SK-N-SH (cell line): ENCODE measurements around the gene ATG7. TPM values are rescaled to one million over a fixed set of nuclear protein-coding genes. Genes with fewer than 3 reads are reported as not detected.

Source experiments
- CTCF ChIA-PET: fragments of 300-600, 350-600 bp; formaldehyde crosslinking; extraction: SDS; loops from one replicate; lab custom pipeline; 2021; lab: Yijun Ruan, JAX
- POLR2A ChIA-PET: fragments of 350-600 bp; sonication (Branson Sonifier 250); formaldehyde crosslinking; extraction: SDS; loops from one replicate; lab custom pipeline; 2020; ENCODE audit warnings: antibody characterized with exemption, inconsistent platforms; lab: Yijun Ruan, JAX
- DNase-seq: peaks from one replicate; pipeline ENCODE4 v3.0.0; 2012
- H2AFZ ChIP-seq: fragments of 200-600 bp; sonication (generic); 2 replicates; pipeline ENCODE4 v1.8.1; 2016; ENCODE audit warnings: antibody characterized with exemption, mild to moderate bottlenecking, low read depth
- H3F3A ChIP-seq: fragments of 200-600 bp; sonication (generic); replicated peaks from 2 replicates; pipeline ENCODE3; 2016; ENCODE audit warnings: antibody characterized with exemption, mild to moderate bottlenecking; ENCODE audit not compliant: insufficient read depth
- H3K27ac ChIP-seq, 2 experiments: fragments of 200-500 bp in 1 of 2; fragments of 200-600 bp in 1 of 2; sonication (Bioruptor generic) in 1 of 2; sonication (generic), shearing (Covaris generic) in 1 of 2; 2 replicates each; pipeline versions ENCODE4 v1.5.1 to v1.6.1; 2014 to 2016; ENCODE audit warnings: low read depth in 2 of 2, inconsistent platforms in 1 of 2, low read length in 1 of 2, mild to moderate bottlenecking in 1 of 2, mixed read lengths in 1 of 2
- H3K27me3 ChIP-seq: fragments of 200-600 bp; sonication (generic), shearing (Covaris generic); 2 replicates; pipeline ENCODE4 v1.6.1; 2016; ENCODE audit warnings: mixed run types; ENCODE audit not compliant: insufficient read depth
- H3K36me3 ChIP-seq, 2 experiments: fragments of 200-500 bp in 1 of 2; fragments of 200-600 bp in 1 of 2; sonication (Bioruptor generic) in 1 of 2; sonication (generic) in 1 of 2; replicated peaks in 1 of 2; 2 replicates each; pipeline versions ENCODE3 to v1.5.1; 2014 to 2016; ENCODE audit warnings: low read length in 1 of 2, mild to moderate bottlenecking in 1 of 2; ENCODE audit not compliant: insufficient read depth in 2 of 2, control insufficient read depth in 1 of 2
- H3K4me1 ChIP-seq, 2 experiments: fragments of 200-500 bp in 1 of 2; fragments of 200-600 bp in 1 of 2; sonication (Bioruptor generic) in 1 of 2; sonication (generic), shearing (Covaris generic) in 1 of 2; 2 replicates each; pipeline versions ENCODE4 v1.5.1 to v1.6.1; 2014 to 2016; ENCODE audit warnings: low read depth in 1 of 2, low read length in 1 of 2, mixed run types in 1 of 2; ENCODE audit not compliant: insufficient read depth in 2 of 2, control insufficient read depth in 1 of 2
- H3K4me2 ChIP-seq: fragments of 200-600 bp; sonication (generic), shearing (Covaris generic); 2 replicates; pipeline ENCODE4 v1.6.1; 2017; ENCODE audit warnings: mixed run types
- H3K4me3 ChIP-seq, 2 experiments: fragments of 200-500 bp in 1 of 2; fragments of 200-600 bp in 1 of 2; sonication (Bioruptor generic) in 1 of 2; sonication (generic), shearing (Covaris generic) in 1 of 2; 2 replicates each; pipeline versions ENCODE4 v1.5.1 to v1.8.1; 2014 to 2016; ENCODE audit warnings: low read depth in 2 of 2, inconsistent platforms in 1 of 2, low read length in 1 of 2, mild to moderate bottlenecking in 1 of 2, mixed read lengths in 1 of 2, moderate library complexity in 1 of 2
- H3K79me2 ChIP-seq: fragments of 200-600 bp; sonication (generic); 2 replicates; pipeline ENCODE4 v1.8.1; 2017; ENCODE audit warnings: mild to moderate bottlenecking; ENCODE audit not compliant: insufficient read depth
- H3K9ac ChIP-seq: fragments of 200-600 bp; sonication (generic); 2 replicates; pipeline ENCODE4 v1.6.1; 2017; ENCODE audit warnings: mixed run types
- H3K9me2 ChIP-seq: fragments of 200-600 bp; sonication (generic); 2 replicates; pipeline ENCODE4 v1.6.1; 2017; ENCODE audit warnings: mixed run types
- H3K9me3 ChIP-seq: fragments of 200-600 bp; sonication (generic); 2 replicates; pipeline ENCODE4 v1.6.1; 2017; ENCODE audit warnings: mixed run types, mild to moderate bottlenecking, moderate library complexity
- H4K20me1 ChIP-seq: fragments of 200-600 bp; sonication (generic); 2 replicates; pipeline ENCODE4 v1.6.1; 2017; ENCODE audit warnings: mild to moderate bottlenecking, mixed run types; ENCODE audit not compliant: insufficient read depth
- EP300 ChIP-seq, 2 experiments: IDR thresholded peaks; 2 replicates each; pipeline versions ENCODE4 v1.4.0 to v1.6.1; 2012; ENCODE audit warnings: borderline replicate concordance in 1 of 2, low read depth in 1 of 2, low read length in 1 of 2
- EZH2phosphoT487 ChIP-seq: fragments of 200-600 bp; sonication (generic); IDR thresholded peaks from 2 replicates; pipeline ENCODE4 v1.6.1; 2017; ENCODE audit warnings: low read depth, mixed run types, mild to moderate bottlenecking, antibody characterized with exemption, moderate library complexity, borderline replicate concordance
- FOSL2 ChIP-seq: IDR thresholded peaks from 2 replicates; pipeline ENCODE4 v1.4.0; 2012; ENCODE audit warnings: low read depth, mild to moderate bottlenecking, moderate library complexity, borderline replicate concordance
- FOXJ3 ChIP-seq: sonication (generic); formaldehyde crosslinking; IDR thresholded peaks from 2 replicates; pipeline ENCODE4 v1.5.1; 2020; ENCODE audit warnings: mild to moderate bottlenecking, missing genetic modification reagents
- FOXM1 ChIP-seq: IDR thresholded peaks from 2 replicates; pipeline ENCODE4 v1.4.0; 2012; ENCODE audit warnings: low read depth, mild to moderate bottlenecking
- GABPA ChIP-seq: IDR thresholded peaks from 2 replicates; pipeline ENCODE4 v1.4.0; 2012; ENCODE audit warnings: low read depth, mild to moderate bottlenecking
- GATA2 ChIP-seq: sonication (generic); formaldehyde crosslinking; IDR thresholded peaks from 2 replicates; pipeline ENCODE4 v1.5.0; 2020; ENCODE audit warnings: mild to moderate bottlenecking, missing genetic modification reagents
- MAX ChIP-seq: IDR thresholded peaks from 2 replicates; pipeline ENCODE4 v1.4.0; 2012; ENCODE audit warnings: low read depth
- MXI1 ChIP-seq: IDR thresholded peaks from 2 replicates; pipeline ENCODE4 v1.6.1; 2012; ENCODE audit warnings: mild to moderate bottlenecking, low read depth, low read length, improper control_type of control experiment
- NFIC ChIP-seq: IDR thresholded peaks from 2 replicates; pipeline ENCODE4 v1.4.0; 2012; ENCODE audit warnings: borderline replicate concordance
- NRF1 ChIP-seq: IDR thresholded peaks from 2 replicates; pipeline ENCODE4 v1.6.1; 2012; ENCODE audit warnings: low read depth, mild to moderate bottlenecking, low read length
- RAD21 ChIP-seq: IDR thresholded peaks from 2 replicates; pipeline ENCODE4 v1.6.1; 2012; ENCODE audit warnings: mild to moderate bottlenecking, low read length
- RCOR1 ChIP-seq: fragments of 150-350 bp; IDR thresholded peaks from 2 replicates; pipeline ENCODE4 v1.6.1; 2017; ENCODE audit warnings: antibody characterized with exemption, low read length
- RFX5 ChIP-seq: IDR thresholded peaks from 2 replicates; pipeline ENCODE4 v1.6.1; 2012; ENCODE audit warnings: mild to moderate bottlenecking, improper control_type of control experiment, low read length
- RXRA ChIP-seq: IDR thresholded peaks from 2 replicates; pipeline ENCODE4 v1.4.0; 2012; ENCODE audit warnings: low read depth, mild to moderate bottlenecking, borderline replicate concordance
- TEAD4 ChIP-seq: IDR thresholded peaks from 2 replicates; pipeline ENCODE4 v1.4.0; 2012; ENCODE audit warnings: mild to moderate bottlenecking, borderline replicate concordance; ENCODE audit not compliant: insufficient read depth
- USF2 ChIP-seq: fragments of 150-350 bp; IDR thresholded peaks from 2 replicates; pipeline ENCODE4 v1.6.1; 2017; ENCODE audit warnings: antibody characterized with exemption, low read length, low read depth, borderline replicate concordance
- YY1 ChIP-seq: IDR thresholded peaks from 2 replicates; pipeline ENCODE4 v1.4.0; 2012; ENCODE audit warnings: low read depth, mild to moderate bottlenecking
- WGBS: methylation state at CpG from one replicate; pipeline ENCODE4 v1.1.6; 2017; ENCODE audit warnings: low lambda C conversion rate; 5-methylcytosine and 5-hydroxymethylcytosine counted together
- polyA plus RNA-seq, 3 experiments: library from polyadenylated mRNA; depleted of rRNA; stranded (reverse); fragments of >200 nt; gene quantifications; 2 replicates each; pipeline ENCODE4 v1.2.3, GENCODE V29; 2012
- TF ChIP-seq, protein P1 (sequence below): IDR thresholded peaks from 2 replicates; pipeline ENCODE4; 2012
- TF ChIP-seq, protein P2 (sequence below): fragments of 200-600 bp; sonication (generic); IDR thresholded peaks from 2 replicates; pipeline ENCODE4 v1.6.1; 2017; ENCODE audit warnings: antibody characterized with exemption, mild to moderate bottlenecking, moderate library complexity

The ATG7 gene
- polyA plus RNA-seq, 1 of the 3 experiments (the other 2 are of a cell fraction), result 29.5 TPM

GRCh38 chr3:11239796-11240195 is 32.4 kb upstream of the ATG7 start:
- Histone ChIP-seq H3K4me3 (no peak overlapping the region), H3K27ac (peak overlapping the region in 1 of 2 experiments; percentile 98; a peak in 2 of 4 replicates), H3K27me3 (no peaks in the 10 kb centered on the region), H3K36me3 (peaks cover 0 to 19% of the 10 kb centered on the region in 2 experiments), H4K20me1 (no peaks in the 10 kb centered on the region; the same call in 1 of the 2 replicates), H3F3A (peaks cover 40% of the 10 kb centered on the region), H3K79me2 (peaks cover 74% of the 10 kb centered on the region), H3K9me2 (no peaks in the 10 kb centered on the region), H3K9ac (no peak overlapping the region), H2AFZ (no peak overlapping the region), H3K4me2 (no peak overlapping the region)
- ChIA-PET POLR2A (interaction anchor here (0.6 kb wide), 1 partner anchor 20 kb away, joined by 3 read pairs; no protein-coding TSS in a partner anchor), CTCF (interaction anchor here (1.1 to 2.5 kb wide), 2 partner anchors 44 to 95 kb away, joined by 4 to 8 read pairs; no protein-coding TSS in a partner anchor)
- DNase-seq, result no peak
- TF ChIP-seq NRF1 (no peak), FOXM1 (no peak), FOXJ3 (CRISPR knock-in tag) (no peak), FOSL2 (no peak), EP300 (IDR thresholded peaks at IDR 0.05; ENCODE audit: borderline replicate concordance in 1 of 2, low read depth in 1 of 2, low read length in 1 of 2) (no peak), EZH2phosphoT487 (no peak), TEAD4 (no peak), USF2 (no peak), RXRA (no peak), GABPA (no peak), GATA2 (no peak), NFIC (no peak), RAD21 (no peak), RCOR1 (no peak), MAX (no peak), RFX5 (no peak), MXI1 (no peak), YY1 (no peak)
- TF ChIP-seq, protein P1, sequence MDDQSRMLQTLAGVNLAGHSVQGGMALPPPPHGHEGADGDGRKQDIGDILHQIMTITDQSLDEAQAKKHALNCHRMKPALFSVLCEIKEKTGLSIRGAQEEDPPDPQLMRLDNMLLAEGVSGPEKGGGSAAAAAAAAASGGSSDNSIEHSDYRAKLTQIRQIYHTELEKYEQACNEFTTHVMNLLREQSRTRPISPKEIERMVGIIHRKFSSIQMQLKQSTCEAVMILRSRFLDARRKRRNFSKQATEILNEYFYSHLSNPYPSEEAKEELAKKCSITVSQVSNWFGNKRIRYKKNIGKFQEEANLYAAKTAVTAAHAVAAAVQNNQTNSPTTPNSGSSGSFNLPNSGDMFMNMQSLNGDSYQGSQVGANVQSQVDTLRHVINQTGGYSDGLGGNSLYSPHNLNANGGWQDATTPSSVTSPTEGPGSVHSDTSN, result no peak
- TF ChIP-seq, protein P2, sequence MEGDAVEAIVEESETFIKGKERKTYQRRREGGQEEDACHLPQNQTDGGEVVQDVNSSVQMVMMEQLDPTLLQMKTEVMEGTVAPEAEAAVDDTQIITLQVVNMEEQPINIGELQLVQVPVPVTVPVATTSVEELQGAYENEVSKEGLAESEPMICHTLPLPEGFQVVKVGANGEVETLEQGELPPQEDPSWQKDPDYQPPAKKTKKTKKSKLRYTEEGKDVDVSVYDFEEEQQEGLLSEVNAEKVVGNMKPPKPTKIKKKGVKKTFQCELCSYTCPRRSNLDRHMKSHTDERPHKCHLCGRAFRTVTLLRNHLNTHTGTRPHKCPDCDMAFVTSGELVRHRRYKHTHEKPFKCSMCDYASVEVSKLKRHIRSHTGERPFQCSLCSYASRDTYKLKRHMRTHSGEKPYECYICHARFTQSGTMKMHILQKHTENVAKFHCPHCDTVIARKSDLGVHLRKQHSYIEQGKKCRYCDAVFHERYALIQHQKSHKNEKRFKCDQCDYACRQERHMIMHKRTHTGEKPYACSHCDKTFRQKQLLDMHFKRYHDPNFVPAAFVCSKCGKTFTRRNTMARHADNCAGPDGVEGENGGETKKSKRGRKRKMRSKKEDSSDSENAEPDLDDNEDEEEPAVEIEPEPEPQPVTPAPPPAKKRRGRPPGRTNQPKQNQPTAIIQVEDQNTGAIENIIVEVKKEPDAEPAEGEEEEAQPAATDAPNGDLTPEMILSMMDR, result no peak
- TF ChIP-seq, all 33 proteins: peak for 0
- Histone ChIP-seq H3K9me3 (peaks cover 7% of the 10 kb centered on the region; the same call in 1 of the 2 replicates), H3K4me1 (peaks cover 0 to 10% of the 10 kb centered on the region in 2 experiments; a peak in 3 of 4 replicates)
- 88% methylated on average over 1 of the region's 1 CpG for WGBS
